A549 (cell line): ENCODE measurements around the gene FAM3B. TPM values are rescaled to one million over a fixed set of nuclear protein-coding genes. Genes with fewer than 3 reads are reported as not detected.

Experiments
- ATAC-seq, 2 experiments: fragments of 200-7000 bp in 1 of 2; fragments of >200 bp in 1 of 2; cut with Nextera tagmentation in 1 of 2; cut with Tn5 transposase in 1 of 2; 3 replicates each; pipeline versions ENCODE4 v1.8.0 to v1.9.1; 2018 to 2020; ENCODE audit warnings: mild to moderate bottlenecking in 1 of 2, moderate library complexity in 1 of 2
- CTCF ChIA-PET: fragments of 300-600 bp; sonication (Branson Sonifier 250); formaldehyde crosslinking; extraction: SDS; loops from one replicate; lab custom pipeline; 2021; ENCODE audit warnings: antibody characterized with exemption, inconsistent platforms; lab: Yijun Ruan, JAX
- POLR2A ChIA-PET: fragments of 350-600 bp; formaldehyde crosslinking; extraction: SDS; loops from one replicate; lab custom pipeline; 2021; ENCODE audit warnings: antibody characterized with exemption, inconsistent platforms; lab: Yijun Ruan, JAX
- DNase-seq, 2 experiments: peaks; one replicate each; pipeline versions ENCODE4 v3.0.0 to v3.0.0-alpha.2; 2011 to 2016; ENCODE audit warnings: low read depth in 1 of 2, low spot score in 1 of 2
- FAIRE-seq: peaks from 2 replicates; lab custom pipeline; 2011; peaks lifted over from hg19 to GRCh38; lab: Jason Lieb, UNC
- H3K27ac ChIP-seq, 2 experiments: fragments of >200 bp; sonication (Bioruptor Twin); formaldehyde crosslinking; 3 replicates each; pipeline ENCODE4 v1.5.1; 2016 to 2017
- H3K4me1 ChIP-seq: fragments of >200 bp; sonication (Bioruptor Twin); formaldehyde crosslinking; 3 replicates; pipeline ENCODE4 v1.6.1; 2016
- H3K4me2 ChIP-seq: fragments of >200 bp; sonication (Bioruptor Twin); formaldehyde crosslinking; 3 replicates; pipeline ENCODE4 v1.6.1; 2016
- H3K4me3 ChIP-seq: fragments of >200 bp; sonication (Bioruptor Twin); formaldehyde crosslinking; 3 replicates; pipeline ENCODE4 v1.5.1; 2016
- H3K9me3 ChIP-seq: fragments of >200 bp; sonication (Bioruptor Twin); formaldehyde crosslinking; 3 replicates; pipeline ENCODE4 v1.6.1; 2016
- CBX2 ChIP-seq: fragments of 200-600 bp; sonication (generic); IDR thresholded peaks from 2 replicates; pipeline ENCODE4 v1.6.1; 2016; ENCODE audit warnings: low read depth, mild to moderate bottlenecking, borderline replicate concordance
- CBX8 ChIP-seq: fragments of 200-600 bp; sonication (generic); IDR thresholded peaks from 2 replicates; pipeline ENCODE4 v1.6.1; 2016
- E2F6 ChIP-seq: IDR thresholded peaks from 2 replicates; pipeline ENCODE4 v1.6.1; 2012; ENCODE audit warnings: low read depth, borderline replicate concordance
- EHMT2 ChIP-seq: fragments of 200-600 bp; sonication (generic); IDR thresholded peaks from 2 replicates; pipeline ENCODE4 v1.6.1; 2016; ENCODE audit warnings: antibody characterized with exemption, low read depth, mild to moderate bottlenecking, moderate library complexity
- FOXS1 ChIP-seq: fragments of 250-450 bp; sonication (Bioruptor Pico); IDR thresholded peaks from 2 replicates; pipeline ENCODE4 v1.5.0; 2020; ENCODE audit warnings: mild to moderate bottlenecking, moderate library complexity
- KDM1A ChIP-seq: fragments of 200-600 bp; sonication (generic); IDR thresholded peaks from 2 replicates; pipeline ENCODE4 v1.6.1; 2016; ENCODE audit warnings: low read depth, mild to moderate bottlenecking
- MAX ChIP-seq: IDR thresholded peaks from 2 replicates; pipeline ENCODE4 v1.6.1; 2012
- MYC ChIP-seq: IDR thresholded peaks from 2 replicates; pipeline ENCODE4 v1.6.1; 2012; ENCODE audit warnings: mild to moderate bottlenecking, inconsistent platforms, low read length, improper control_type of control experiment, borderline replicate concordance
- NR3C1 ChIP-seq: fragments of >200 bp; sonication (Bioruptor Twin); formaldehyde crosslinking; IDR thresholded peaks from 3 replicates; pipeline ENCODE4 v1.6.1; 2017
- PBX3 ChIP-seq: IDR thresholded peaks from 2 replicates; pipeline ENCODE4 v1.6.1; 2012
- PHF8 ChIP-seq: fragments of 200-600 bp; sonication (generic); IDR thresholded peaks from 2 replicates; pipeline ENCODE4 v1.6.1; 2016; ENCODE audit warnings: low read depth, mild to moderate bottlenecking, antibody characterized with exemption, moderate library complexity, borderline replicate concordance
- REST ChIP-seq: fragments of 200-600 bp; sonication (generic); IDR thresholded peaks from 2 replicates; pipeline ENCODE4 v1.6.1; 2016; ENCODE audit warnings: antibody characterized with exemption, mild to moderate bottlenecking, moderate library complexity
- WGBS: methylation state at CpG from one replicate; pipeline ENCODE4 v1.1.6; 2017; ENCODE audit errors: missing lambda C conversion rate; 5-methylcytosine and 5-hydroxymethylcytosine counted together
- polyA plus RNA-seq, 4 experiments: library from polyadenylated mRNA; depleted of rRNA in 3 of 4; stranded (reverse); fragments of >200 nt; fragmentation: RNase III in 1 of 4; extraction: RNeasy Plus Mini Kit Qiagen cat#74134 plus additional on column Dnase treatment in 1 of 4; gene quantifications; 2 replicates in 3 of 4; 3 replicates in 1 of 4; pipeline ENCODE4 v1.2.3, GENCODE V29; 2011 to 2017

FAM3B gene
- polyA plus RNA-seq, 2 of the 4 experiments (the other 2 are of a cell fraction): not detected

GRCh38 chr21:41342035-41342434, 25.4 kb downstream of the FAM3B start (continued):
- no peak for TF ChIP-seq PBX3

GRCh38 chr21:41344146-41344545, 27.5 kb downstream of the FAM3B start:
- Histone ChIP-seq H3K4me2 (no peak overlapping the region), H3K9me3 (no peaks in the 10 kb centered on the region; the same call in 2 of the 3 replicates), H3K4me3 (no peak overlapping the region), H3K4me1 (no peaks in the 10 kb centered on the region), H3K27ac (no peak overlapping the region)
- ChIA-PET POLR2A (no interaction called here), CTCF (interaction anchor here (0.8 kb wide), 1 partner anchor 24 kb away, joined by 3 read pairs; no protein-coding TSS in a partner anchor)
- 66% methylated on average over 9 of the region's 9 CpGs for WGBS
- no peak for TF ChIP-seq KDM1A
- no peak for TF ChIP-seq NR3C1
- TF ChIP-seq CBX2: no peak
- TF ChIP-seq PBX3: no peak
- FAIRE-seq: no peak
- DNase-seq: no peak
- no peak for ATAC-seq

- H3K27ac ChIP-seq: no peak overlapping the region
- DNase-seq: no peak
- WGBS: 59% methylated on average over 4 of the region's 4 CpGs
- H3K9me3 ChIP-seq: no peaks in the 10 kb centered on the region; the same call in 2 of the 3 replicates
- ATAC-seq: no peak
- FAIRE-seq: no peak
- ChIA-PET POLR2A (no interaction called here), CTCF (no interaction called here)
- H3K4me1 ChIP-seq: no peaks in the 10 kb centered on the region
- no peak overlapping the region for H3K4me3 ChIP-seq
- H3K4me2 ChIP-seq: no peak overlapping the region
- no peak for TF ChIP-seq REST
- no peak for TF ChIP-seq PHF8
- no peak for TF ChIP-seq CBX8
- TF ChIP-seq EHMT2: no peak
- TF ChIP-seq E2F6: no peak
- TF ChIP-seq MAX: no peak
- TF ChIP-seq MYC: no peak
- no peak for TF ChIP-seq FOXS1 (CRISPR knock-in tag)
Observed at GRCh38 chr21:41345356-41345755, 28.8 kb downstream of the FAM3B start.
